RWPE2 (cell line): ENCODE results near the gene DCLRE1A.

Experiments
- ATAC-seq: fragments of 200-7000 bp; cut with Tn5 transposase; 3 replicates; pipeline ENCODE4 v1.9.1; 2021; ENCODE audit warnings: low read depth
- DNase-seq: peaks from one replicate; pipeline ENCODE4 v3.0.0-alpha.2; 2020; ENCODE audit warnings: low spot score
- H3K27ac ChIP-seq: fragments of 450-650 bp; 2 replicates; pipeline ENCODE4 v1.5.1; 2017; ENCODE audit warnings: mild to moderate bottlenecking; ENCODE audit not compliant: poor library complexity, severe bottlenecking
- H3K27me3 ChIP-seq: fragments of 250-450 bp; sonication (Bioruptor Pico); 2 replicates; pipeline ENCODE4 v1.5.1; 2021; ENCODE audit warnings: mild to moderate bottlenecking, moderate library complexity; ENCODE audit not compliant: insufficient read depth, poor library complexity, severe bottlenecking
- H3K36me3 ChIP-seq: fragments of 250-450 bp; sonication (Bioruptor Pico); 2 replicates; pipeline ENCODE4 v1.5.1; 2020; ENCODE audit warnings: low read depth, mild to moderate bottlenecking, moderate library complexity
- H3K4me1 ChIP-seq: fragments of 250-450 bp; sonication (Bioruptor Pico); 2 replicates; pipeline ENCODE4 v1.5.1; 2021; ENCODE audit warnings: mild to moderate bottlenecking, moderate library complexity; ENCODE audit not compliant: insufficient read depth, poor library complexity, severe bottlenecking
- H3K4me3 ChIP-seq: fragments of 250-450 bp; sonication (Bioruptor Pico); 2 replicates; pipeline ENCODE4 v1.5.1; 2021; ENCODE audit warnings: mild to moderate bottlenecking, moderate library complexity; ENCODE audit not compliant: severe bottlenecking
- H3K9me3 ChIP-seq: fragments of 250-450 bp; sonication (Bioruptor Pico); 2 replicates; pipeline ENCODE4 v1.5.1; 2021; ENCODE audit warnings: mild to moderate bottlenecking, moderate library complexity; ENCODE audit not compliant: severe bottlenecking
- CTCF ChIP-seq: fragments of 450-650 bp; IDR thresholded peaks from one replicate; pipeline ENCODE4 v1.5.1; 2017; ENCODE audit warnings: mild to moderate bottlenecking, moderate library complexity; ENCODE audit not compliant: poor library complexity, severe bottlenecking

DCLRE1A gene

GRCh38 chr10:113808168-113808567 lies 45.7 kb downstream of the DCLRE1A start:
- Histone ChIP-seq H3K4me1 (no peaks in the 10 kb centered on the region), H3K4me3 (no peak overlapping the region), H3K9me3 (no peaks in the 10 kb centered on the region), H3K27me3 (no peaks in the 10 kb centered on the region), H3K27ac (no peak overlapping the region), H3K36me3 (no peaks in the 10 kb centered on the region)
- ATAC-seq (no peak), DNase-seq (no peak)
- no peak for TF ChIP-seq CTCF

- H3K36me3 ChIP-seq, result no peaks in the 10 kb centered on the region
- no peak for DNase-seq
- ATAC-seq, result no peak
- TF ChIP-seq CTCF, result no peak
- no peak overlapping the region for H3K4me3 ChIP-seq
- no peak overlapping the region for H3K27ac ChIP-seq
- H3K27me3 ChIP-seq, result no peaks in the 10 kb centered on the region
- no peaks in the 10 kb centered on the region for H3K9me3 ChIP-seq
- H3K4me1 ChIP-seq, result no peaks in the 10 kb centered on the region
Measured at GRCh38 chr10:113806503-113806902, 47.4 kb downstream of the DCLRE1A start.

- TF ChIP-seq CTCF, result no peak
- Histone ChIP-seq H3K9me3 (no peaks in the 10 kb centered on the region), H3K27ac (no peak overlapping the region), H3K4me3 (no peak overlapping the region), H3K27me3 (no peaks in the 10 kb centered on the region), H3K36me3 (no peaks in the 10 kb centered on the region), H3K4me1 (no peaks in the 10 kb centered on the region)
- ATAC-seq, result no peak
- DNase-seq, result no peak
Measured at GRCh38 chr10:113802997-113803396, 50.9 kb downstream of the DCLRE1A start.

- Histone ChIP-seq H3K4me1 (no peaks in the 10 kb centered on the region), H3K27me3 (no peaks in the 10 kb centered on the region), H3K27ac (no peak overlapping the region), H3K4me3 (no peak overlapping the region), H3K9me3 (no peaks in the 10 kb centered on the region), H3K36me3 (no peaks in the 10 kb centered on the region)
- DNase-seq (no peak), ATAC-seq (no peak)
- no peak for TF ChIP-seq CTCF
Measured at GRCh38 chr10:113801569-113801968, 52.3 kb downstream of the DCLRE1A start.

- Histone ChIP-seq H3K4me3 (no peak overlapping the region), H3K27ac (no peak overlapping the region), H3K4me1 (peaks cover 5% of the 10 kb centered on the region), H3K9me3 (no peaks in the 10 kb centered on the region), H3K36me3 (no peaks in the 10 kb centered on the region), H3K27me3 (no peaks in the 10 kb centered on the region)
- TF ChIP-seq CTCF, result no peak
- DNase-seq, result no peak
- no peak for ATAC-seq
Measured at GRCh38 chr10:113791691-113792090, 62.2 kb downstream of the DCLRE1A start.
